Activated CD4-positive, alpha-beta memory T cell treated with anti-CD3 and anti-CD28 coated beads for 36 hours (primary cell): ENCODE results near the gene TTLL8. TPM values are rescaled to one million over a fixed set of nuclear protein-coding genes. Genes with fewer than 3 reads are reported as not detected.

Experiments used
- CTCF ChIA-PET: fragments of 350-600 bp; sonication (Branson Sonifier 250); formaldehyde crosslinking; loops from one replicate; lab custom pipeline; 2021; ENCODE audit warnings: antibody characterized with exemption, inconsistent platforms; lab: Charles Lee
- POLR2A ChIA-PET: fragments of 350-600 bp; sonication (Branson Sonifier 250); formaldehyde crosslinking; loops from one replicate; lab custom pipeline; 2021; ENCODE audit warnings: antibody characterized with exemption; lab: Charles Lee
- DNase-seq: peaks from one replicate; pipeline ENCODE4 v3.0.0-alpha.2; 2020
- H3K27ac Mint-ChIP-seq: one replicate; pipeline ENCODE4 v1.8.0; 2021; ENCODE audit warnings: mixed read lengths
- H3K27me3 Mint-ChIP-seq: one replicate; pipeline ENCODE4 v1.8.0; 2021; ENCODE audit warnings: mixed read lengths
- H3K36me3 Mint-ChIP-seq: one replicate; pipeline ENCODE4 v1.8.0; 2021; ENCODE audit warnings: mixed read lengths
- H3K4me1 Mint-ChIP-seq: one replicate; pipeline ENCODE4 v1.8.0; 2021; ENCODE audit warnings: low read depth, mixed read lengths
- H3K4me3 Mint-ChIP-seq: one replicate; pipeline ENCODE4 v1.8.0; 2021; ENCODE audit warnings: mild to moderate bottlenecking, mixed read lengths
- H3K9me3 Mint-ChIP-seq: one replicate; pipeline ENCODE4 v1.8.0; 2021; ENCODE audit warnings: mixed read lengths
- intact Hi-C: fragments of 100-400 bp; cut with micrococcal nuclease; formaldehyde crosslinking; loops from one replicate; pipeline ENCODE4 v1.15.1; 2023
- total RNA-seq, 2 experiments: library from RNA; stranded (reverse); gene quantifications; one replicate each; pipeline ENCODE4 v1.2.3, GENCODE V29; 2021

Gene TTLL8
- total RNA-seq, 2 experiments from 2014 or later = not detected

DNA sequence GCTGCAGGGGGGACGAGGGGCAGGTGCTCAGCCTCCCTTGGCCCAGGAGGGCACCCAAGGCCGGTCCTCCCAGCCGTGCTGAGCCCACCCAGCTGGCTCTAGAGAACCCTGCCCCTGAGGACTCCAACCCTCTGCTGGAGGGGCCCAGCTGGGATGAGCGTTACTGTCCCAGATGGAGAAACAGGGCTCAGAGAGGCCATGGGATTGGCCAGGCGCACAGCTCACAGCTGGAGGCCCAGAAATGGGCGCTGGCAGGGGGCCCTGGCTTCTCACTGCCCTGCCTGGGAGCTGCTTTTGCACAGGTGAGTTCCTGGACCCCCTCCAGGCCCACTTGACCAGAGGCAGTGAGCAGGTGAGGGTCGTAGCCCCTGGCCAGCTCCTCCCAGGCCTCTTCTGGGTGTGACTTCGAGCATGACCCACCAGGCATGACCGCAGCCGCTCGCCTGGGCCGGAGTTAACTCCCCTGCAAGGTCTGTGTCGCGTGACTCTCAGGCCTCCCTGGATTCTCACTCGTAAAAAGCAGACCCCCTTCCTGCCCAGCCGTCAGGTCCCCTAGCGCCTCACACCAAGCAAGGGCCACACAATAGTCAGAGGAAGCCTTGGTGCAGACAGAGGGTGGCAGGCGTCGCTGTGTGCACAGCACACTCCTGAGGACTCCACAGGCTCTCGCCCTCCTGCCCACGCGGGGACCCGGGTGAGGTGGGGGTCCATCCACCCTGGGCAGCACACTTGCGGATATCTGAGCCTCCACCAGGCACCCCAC lies 25.8 kb downstream of the TTLL8 start:
- Mint-ChIP-seq H3K27ac (no peak overlapping the region), H3K36me3 (no peaks in the 10 kb centered on the region), H3K4me3 (no peak overlapping the region), H3K4me1 (peaks cover 22% of the 10 kb centered on the region), H3K27me3 (peaks cover 16% of the 10 kb centered on the region), H3K9me3 (no peaks in the 10 kb centered on the region)
- POLR2A ChIA-PET = no interaction called here
- intact Hi-C loops = no loop called here
- no peak for DNase-seq
- CTCF ChIA-PET = interaction anchor here (1.4 to 3.5 kb wide), 3 partner anchors 38 to 264 kb away, joined by 4 to 119 read pairs (median 95); no protein-coding TSS in a partner anchor

DNA sequence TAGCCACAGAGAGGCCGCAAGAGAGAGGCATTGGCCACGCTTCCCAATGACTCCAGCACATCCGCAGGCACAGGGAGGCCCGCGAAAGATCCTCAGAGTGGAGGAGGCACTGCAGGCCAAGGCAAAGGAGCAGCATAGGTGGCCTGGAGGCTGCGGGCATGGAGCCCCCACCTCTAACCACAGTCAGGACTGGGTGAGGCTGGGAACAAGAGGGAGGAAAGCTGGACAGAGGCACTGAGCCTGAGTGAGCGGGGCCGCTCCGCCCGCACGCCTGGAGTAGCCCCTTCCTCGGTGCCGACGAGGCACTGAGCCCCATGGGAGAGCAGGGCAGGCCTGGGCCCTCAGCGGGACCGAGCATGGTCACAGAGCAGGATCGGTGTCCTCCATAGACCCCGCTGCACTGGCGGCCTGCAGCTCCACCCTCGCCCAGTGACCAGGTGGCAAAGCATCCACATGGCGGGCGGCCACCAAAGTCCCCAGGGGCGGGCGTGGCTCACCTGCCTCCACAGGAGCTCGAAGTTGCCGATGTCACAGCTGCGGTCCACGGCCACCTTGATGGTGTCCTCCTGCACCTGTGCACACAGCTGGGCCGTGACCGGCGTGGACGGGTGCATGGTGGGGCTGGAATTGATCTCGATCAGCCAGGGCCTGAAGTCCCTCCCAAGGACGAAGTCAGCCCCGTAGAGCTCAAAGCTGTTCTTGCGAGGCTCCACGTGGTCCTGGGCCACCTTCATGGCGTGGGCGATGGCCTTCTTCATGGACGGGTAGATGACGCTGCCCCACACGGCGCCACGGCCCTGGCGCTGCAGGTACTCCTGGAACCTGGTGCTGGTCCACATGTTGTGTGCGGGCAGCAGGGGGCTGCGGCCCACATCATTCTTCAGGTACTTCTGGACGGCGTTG lies 26.7 kb downstream of the TTLL8 start:
- ChIA-PET CTCF (interaction anchor here (0.7 to 3.5 kb wide), 19 partner anchors 14 to 269 kb away, joined by 3 to 119 read pairs (median 12); partner anchors contain the start of genes ALG12, CRELD2 and IL17REL), POLR2A (interaction anchor here (0.7 to 1.7 kb wide), 3 partner anchors 14 to 263 kb away, joined by 3 to 6 read pairs (median 3); no protein-coding TSS in a partner anchor)
- Mint-ChIP-seq H3K36me3 (no peaks in the 10 kb centered on the region), H3K4me3 (no peak overlapping the region), H3K9me3 (no peaks in the 10 kb centered on the region), H3K27me3 (peaks cover 16% of the 10 kb centered on the region), H3K4me1 (peaks cover 25% of the 10 kb centered on the region), H3K27ac (no peak overlapping the region)
- intact Hi-C loops = loop anchor here (2.0 kb wide), 1 partner anchor 53 kb away; no protein-coding TSS in a partner anchor
- DNase-seq = no peak

DNA sequence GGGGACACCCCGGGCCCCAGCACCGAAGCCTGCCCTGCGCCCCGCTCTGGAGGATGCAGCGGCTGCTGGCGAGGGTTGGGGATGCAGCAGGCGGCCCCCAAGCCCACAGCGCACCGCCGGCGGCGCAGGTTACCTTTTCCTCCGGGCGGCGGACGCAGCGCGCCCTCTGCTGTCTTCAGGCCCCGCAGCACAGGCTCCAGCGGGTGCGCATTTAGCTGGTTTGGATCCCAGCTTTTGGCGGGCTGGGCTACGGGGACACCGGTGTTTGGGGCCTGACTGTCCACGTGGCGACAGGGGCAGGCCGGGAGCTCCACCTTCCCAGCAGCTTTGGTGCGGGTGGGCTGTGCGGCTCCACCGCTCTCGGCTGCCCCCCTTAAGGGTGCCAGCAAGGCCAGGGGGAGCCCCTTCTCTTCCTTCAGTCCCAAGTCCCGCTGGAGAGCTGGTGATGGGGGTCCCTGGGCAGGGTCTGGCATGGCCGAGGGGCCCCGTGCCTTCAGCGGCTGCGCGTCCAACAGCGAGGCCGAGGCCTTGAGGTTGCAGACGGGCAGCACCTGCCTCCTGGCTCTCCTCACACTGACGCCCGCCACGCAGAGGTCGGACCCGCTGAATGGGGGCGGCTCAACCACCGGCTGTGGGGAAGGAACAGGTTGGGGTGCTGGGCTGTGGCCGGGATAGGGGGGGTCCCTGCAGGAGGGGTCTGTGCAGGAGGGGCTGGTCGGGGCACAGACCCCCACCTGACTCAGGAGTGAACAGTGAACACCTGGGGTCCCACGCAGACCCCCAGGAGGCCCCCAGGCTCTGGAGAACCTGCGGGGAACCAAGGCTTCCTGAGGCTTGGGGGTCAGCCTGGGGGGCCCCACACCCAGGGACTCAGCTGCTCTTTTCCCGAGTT lies 27.6 kb downstream of the TTLL8 start:
- no peaks in the 10 kb centered on the region for H3K9me3 Mint-ChIP-seq
- intact Hi-C loops = loop anchor here (1.0 to 2.0 kb wide), 5 partner anchors 11 to 263 kb away; no protein-coding TSS in a partner anchor
- ChIA-PET CTCF (interaction anchor here (0.5 to 3.5 kb wide), 44 partner anchors 13 to 269 kb away, joined by 3 to 119 read pairs (median 4); partner anchors contain the start of genes ALG12, CRELD2, IL17REL and MLC1), POLR2A (interaction anchor here (0.7 to 1.7 kb wide), 7 partner anchors 13 to 262 kb away, joined by 3 to 6 read pairs (median 3); no protein-coding TSS in a partner anchor)
- DNase-seq = peak; percentile 94
- H3K27me3 Mint-ChIP-seq = peaks cover 16% of the 10 kb centered on the region
- no peak overlapping the region for H3K4me3 Mint-ChIP-seq
- H3K4me1 Mint-ChIP-seq = peaks cover 25% of the 10 kb centered on the region
- no peak overlapping the region for H3K27ac Mint-ChIP-seq
- H3K36me3 Mint-ChIP-seq = no peaks in the 10 kb centered on the region

DNA sequence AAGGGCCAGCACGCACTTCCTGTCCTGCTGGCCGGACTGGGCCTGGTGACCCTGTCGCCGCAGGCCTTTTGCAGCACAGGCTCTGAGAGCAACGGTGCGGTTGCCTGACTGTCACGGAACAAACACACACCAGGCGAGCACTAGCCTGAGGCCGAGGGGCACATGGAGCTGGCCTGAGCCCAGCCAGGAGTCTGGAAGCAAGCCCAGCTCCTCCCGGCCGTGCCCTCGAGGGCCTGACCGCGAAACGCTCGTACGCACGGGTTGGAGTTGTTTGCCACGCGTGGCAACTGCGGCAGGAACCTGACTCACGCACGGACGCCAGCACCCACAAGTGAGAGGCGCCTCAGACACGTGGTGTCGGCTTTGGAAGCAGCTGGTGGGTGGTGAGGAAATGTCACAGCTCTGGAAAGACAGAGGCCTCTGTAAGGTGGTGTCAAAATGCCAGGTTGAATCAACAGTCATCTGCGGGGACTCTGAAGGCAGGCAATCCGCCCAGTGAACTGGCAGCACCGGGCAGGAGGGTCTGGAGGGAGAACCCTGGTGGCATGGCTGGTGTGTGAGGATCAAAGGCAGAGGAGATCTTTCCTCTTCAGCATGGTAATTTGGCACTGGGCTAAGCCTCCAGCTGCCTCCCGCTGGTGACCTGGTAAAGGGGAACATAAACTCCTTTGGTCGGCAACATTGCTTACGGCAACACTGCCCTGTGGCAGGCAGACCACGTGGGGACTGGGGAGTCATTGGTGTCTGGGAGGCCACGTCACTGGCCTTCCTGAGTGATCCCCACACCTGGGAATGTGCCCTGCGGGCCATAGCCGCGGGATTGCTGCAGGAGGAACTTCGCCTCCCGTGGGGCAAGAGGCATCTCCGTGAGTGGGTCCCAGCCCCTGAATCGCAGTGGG lies 30.2 kb downstream of the TTLL8 start:
- intact Hi-C loops = no loop called here
- Mint-ChIP-seq H3K4me1 (peaks cover 26% of the 10 kb centered on the region), H3K27me3 (peaks cover 10% of the 10 kb centered on the region), H3K27ac (peak overlapping the region; percentile 79), H3K36me3 (no peaks in the 10 kb centered on the region), H3K4me3 (peak overlapping the region; percentile 6), H3K9me3 (no peaks in the 10 kb centered on the region)
- CTCF ChIA-PET = interaction anchor here (0.8 to 1.5 kb wide), 5 partner anchors 10 to 97 kb away, joined by 3 to 9 read pairs (median 6); no protein-coding TSS in a partner anchor
- POLR2A ChIA-PET = interaction anchor here (0.8 to 1.5 kb wide), 2 partner anchors 11 to 34 kb away, joined by 3 to 11 read pairs; no protein-coding TSS in a partner anchor
- peak; percentile 75 for DNase-seq

DNA sequence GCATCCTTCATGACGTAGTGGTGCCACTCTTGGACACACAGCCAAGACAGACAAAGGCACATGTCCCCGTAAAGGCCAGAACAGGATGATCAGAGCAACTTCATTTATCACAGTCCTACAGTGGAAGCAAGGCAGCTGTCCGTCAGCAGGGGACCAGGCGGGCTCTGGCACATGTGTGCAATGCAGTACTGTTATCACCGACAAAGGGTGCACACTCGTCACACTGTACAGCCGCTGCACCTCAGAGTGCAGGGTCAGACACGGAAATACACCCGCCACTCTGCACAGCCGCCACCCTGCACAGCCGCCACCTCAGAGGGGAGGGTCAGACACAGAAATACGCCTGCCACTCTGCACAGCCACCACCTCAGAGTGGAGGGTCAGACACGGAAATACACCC lies 32.1 kb downstream of the TTLL8 start:
- intact Hi-C loops = no loop called here
- peaks cover 5% of the 10 kb centered on the region for H3K27me3 Mint-ChIP-seq
- ChIA-PET CTCF (no interaction called here), POLR2A (no interaction called here)
- DNase-seq = no peak
- H3K4me1 Mint-ChIP-seq = peaks cover 26% of the 10 kb centered on the region
- no peak overlapping the region for H3K27ac Mint-ChIP-seq
- H3K36me3 Mint-ChIP-seq = no peaks in the 10 kb centered on the region
- H3K9me3 Mint-ChIP-seq = no peaks in the 10 kb centered on the region
- no peak overlapping the region for H3K4me3 Mint-ChIP-seq

DNA sequence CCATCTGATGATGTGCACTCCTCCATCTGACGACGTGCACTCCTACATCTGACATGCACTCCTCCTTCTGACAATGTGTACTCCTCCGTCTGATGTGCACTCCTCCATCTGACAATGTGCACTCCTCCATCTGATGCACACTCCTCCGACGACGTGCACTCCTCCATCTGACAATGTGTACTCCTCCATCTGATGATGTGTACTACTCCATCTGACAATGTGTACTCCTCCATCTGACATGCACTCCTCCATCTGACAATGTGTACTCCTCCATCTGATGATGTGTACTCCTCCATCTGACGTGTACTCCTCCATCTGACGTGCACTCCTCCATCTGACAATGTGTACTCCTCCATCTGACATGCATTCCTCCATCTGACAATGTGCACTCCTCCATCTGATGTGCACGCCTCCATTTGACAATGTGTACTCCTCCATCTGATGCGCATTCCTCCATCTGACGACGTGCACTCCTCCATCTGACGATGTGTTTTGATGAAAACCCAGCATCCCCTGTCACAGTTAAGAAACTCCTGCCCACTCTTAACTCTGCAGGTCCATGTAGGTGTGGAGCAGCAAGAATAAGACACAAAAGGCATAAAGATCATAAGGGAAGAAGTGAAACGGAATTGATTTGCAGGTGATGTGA lies 35.8 kb downstream of the TTLL8 start:
- Mint-ChIP-seq H3K4me1 (peaks cover 11% of the 10 kb centered on the region), H3K9me3 (peaks cover 3% of the 10 kb centered on the region), H3K4me3 (no peak overlapping the region), H3K27ac (no peak overlapping the region), H3K36me3 (peaks cover 6% of the 10 kb centered on the region), H3K27me3 (peaks cover 5% of the 10 kb centered on the region)
- DNase-seq = no peak
- intact Hi-C loops = no loop called here
- ChIA-PET CTCF (no interaction called here), POLR2A (no interaction called here)

DNA sequence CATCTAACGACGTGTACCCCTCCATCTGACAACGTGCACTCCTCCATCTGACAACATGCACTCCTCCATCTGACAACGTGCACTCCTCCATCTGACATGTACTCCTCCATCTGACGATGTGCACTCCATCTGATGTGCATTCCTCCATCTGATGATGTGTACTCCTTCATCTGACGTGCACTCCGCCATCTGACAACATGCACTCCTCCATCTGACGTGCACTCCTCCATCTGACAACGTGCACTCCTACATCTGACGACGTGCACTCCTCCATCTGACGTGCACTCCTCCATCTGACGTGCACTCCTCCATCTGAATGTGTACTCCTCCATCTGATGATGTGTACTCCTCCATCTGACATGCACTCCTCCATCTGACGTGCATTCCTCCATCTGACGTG lies 37.5 kb downstream of the TTLL8 start:
- no peak overlapping the region for H3K27ac Mint-ChIP-seq
- intact Hi-C loops = no loop called here
- H3K36me3 Mint-ChIP-seq = peaks cover 8% of the 10 kb centered on the region
- H3K4me3 Mint-ChIP-seq = no peak overlapping the region
- H3K9me3 Mint-ChIP-seq = peaks cover 3% of the 10 kb centered on the region
- ChIA-PET CTCF (no interaction called here), POLR2A (no interaction called here)
- H3K27me3 Mint-ChIP-seq = peaks cover 5% of the 10 kb centered on the region
- no peak for DNase-seq
- H3K4me1 Mint-ChIP-seq = peaks cover 8% of the 10 kb centered on the region

DNA sequence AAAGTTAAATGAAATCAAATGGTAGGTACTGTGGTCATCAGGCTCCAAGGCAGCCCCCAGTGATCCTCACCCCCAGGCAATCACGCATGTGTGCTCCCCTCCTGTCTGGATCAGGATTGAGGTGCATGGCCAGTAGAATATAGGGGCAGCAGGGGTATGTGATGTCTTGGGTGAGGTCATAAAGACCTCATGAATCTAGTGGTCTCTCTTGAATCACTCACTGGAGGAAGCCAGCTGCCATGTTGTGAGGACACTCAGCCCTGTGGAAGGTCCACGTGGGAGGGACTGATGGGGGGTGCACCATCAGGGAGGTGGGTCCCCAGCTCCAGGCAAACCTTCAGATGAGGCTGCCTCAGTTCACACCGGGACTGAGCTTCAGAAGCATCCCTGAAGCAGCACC lies 38.8 kb downstream of the TTLL8 start:
- DNase-seq = no peak
- H3K36me3 Mint-ChIP-seq = peaks cover 8% of the 10 kb centered on the region
- peak overlapping the region; percentile 74 for H3K4me3 Mint-ChIP-seq
- intact Hi-C loops = loop anchor here (1.0 to 5.0 kb wide), 5 partner anchors 11 to 182 kb away; no protein-coding TSS in a partner anchor
- peaks cover 1% of the 10 kb centered on the region for H3K4me1 Mint-ChIP-seq
- no peak overlapping the region for H3K27ac Mint-ChIP-seq
- H3K27me3 Mint-ChIP-seq = peaks cover 1% of the 10 kb centered on the region
- peaks cover 3% of the 10 kb centered on the region for H3K9me3 Mint-ChIP-seq
- ChIA-PET CTCF (interaction anchor here (0.6 to 4.5 kb wide), 5 partner anchors 11 to 39 kb away, joined by 3 to 36 read pairs (median 8); no protein-coding TSS in a partner anchor), POLR2A (interaction anchor here (1.2 kb wide), 1 partner anchor 48 kb away, joined by 6 read pairs; no protein-coding TSS in a partner anchor)

DNA sequence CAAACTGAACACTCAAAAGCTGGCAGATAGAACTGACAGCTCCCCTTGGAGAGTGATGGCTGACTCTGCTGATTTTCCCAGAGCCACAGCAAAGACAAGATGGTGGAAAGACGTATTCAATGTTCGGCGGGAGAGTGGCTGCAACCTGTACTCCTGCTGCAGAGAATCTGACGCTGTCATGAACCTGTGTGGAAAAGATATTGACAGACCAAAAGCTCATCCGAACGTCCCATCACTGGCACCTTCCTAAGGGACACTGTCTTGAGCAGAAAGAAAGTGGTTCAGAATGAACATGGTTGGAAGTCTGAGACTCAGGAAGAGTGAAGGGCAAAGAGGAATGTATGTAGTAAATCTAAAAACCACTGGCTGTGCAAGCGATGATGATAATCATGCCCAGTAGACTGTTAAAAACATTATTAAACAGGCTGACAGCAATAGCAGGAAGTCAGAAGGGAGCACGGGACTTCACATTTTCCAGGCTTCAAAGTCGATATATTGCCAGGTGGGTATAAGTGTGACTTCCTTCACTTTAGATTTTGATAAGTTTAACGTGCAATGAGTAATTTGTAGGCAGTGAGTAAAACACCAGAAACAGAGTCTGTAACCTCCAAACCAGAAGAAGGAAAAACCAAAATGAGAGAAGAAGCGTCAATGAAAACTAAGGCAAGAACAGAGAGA lies 39.4 kb downstream of the TTLL8 start:
- H3K27me3 Mint-ChIP-seq = no peaks in the 10 kb centered on the region
- no peak overlapping the region for H3K27ac Mint-ChIP-seq
- peaks cover 8% of the 10 kb centered on the region for H3K36me3 Mint-ChIP-seq
- intact Hi-C loops = loop anchor here (1.0 to 5.0 kb wide), 5 partner anchors 12 to 181 kb away; no protein-coding TSS in a partner anchor
- peaks cover 3% of the 10 kb centered on the region for H3K9me3 Mint-ChIP-seq
- H3K4me1 Mint-ChIP-seq = no peaks in the 10 kb centered on the region
- ChIA-PET POLR2A (interaction anchor here (0.6 to 1.7 kb wide), 6 partner anchors 12 to 82 kb away, joined by 3 to 9 read pairs (median 6); no protein-coding TSS in a partner anchor), CTCF (interaction anchor here (1.2 to 4.5 kb wide), 5 partner anchors 11 to 88 kb away, joined by 5 to 36 read pairs (median 10); no protein-coding TSS in a partner anchor)
- peak; percentile 69 for DNase-seq
- H3K4me3 Mint-ChIP-seq = peak overlapping the region; percentile 74
